Measurements from ENCODE around the gene SIGLEC10. TPM values are rescaled to one million over a fixed set of nuclear protein-coding genes. Genes with fewer than 3 reads are reported as not detected.

The SIGLEC10 gene
- polyA plus RNA-seq, 1 donor (not counting 4 experiments of a cell fraction or from before 2014, with no cell fraction given), result not detected

GRCh38 chr19:51386882-51387520, 30.4 kb downstream of the SIGLEC10 start:
- Histone ChIP-seq H3K27ac (ENCODE audit: control insufficient read depth, insufficient read depth, low read length) (no peak overlapping the region), H3K36me3 (ENCODE audit: control insufficient read depth in 2 of 2, extremely low read depth in 1 of 2, insufficient read depth in 2 of 2, low read length in 2 of 2) (no peaks in the 10 kb centered on the region), H3K4me2 (ENCODE audit: control insufficient read depth, extremely low read depth, insufficient read depth, low read depth, low read length) (no peak overlapping the region), H3K27me3 (ENCODE audit: control insufficient read depth, extremely low read depth, insufficient read depth, low read length) (no peaks in the 10 kb centered on the region), H3K4me1 (ENCODE audit: control insufficient read depth, extremely low read depth, insufficient read depth, low read length) (no peaks in the 10 kb centered on the region), H2AFZ (ENCODE audit: control insufficient read depth, low read length) (no peak overlapping the region), H3K9me1 (ENCODE audit: control insufficient read depth, extremely low read depth, insufficient read depth, low read length) (no peaks in the 10 kb centered on the region), H3K79me2 (ENCODE audit: control insufficient read depth, insufficient read depth, low read length) (no peaks in the 10 kb centered on the region), H4K20me1 (ENCODE audit: control insufficient read depth, extremely low read depth, insufficient read depth, low read length) (no peaks in the 10 kb centered on the region), H3K9ac (ENCODE audit: control insufficient read depth, extremely low read depth, insufficient read depth, low read length) (no peak overlapping the region), H3K9me3 (ENCODE audit: control insufficient read depth, low read depth, low read length) (no peaks in the 10 kb centered on the region), H3K4me3 (ENCODE audit: control insufficient read depth in 2 of 3, extremely low read depth in 1 of 3, insufficient read depth in 2 of 3, low read depth in 1 of 3, low read length in 3 of 3) (no peak overlapping the region)
- no peak for DNase-seq (ENCODE audit: low read depth, low spot score)
- no peak for TF ChIP-seq CTCF (optimal IDR thresholded peaks at IDR 0.05 in 1 of 3, IDR thresholded peaks at IDR 0.05 in 1 of 3, conservative IDR thresholded peaks at IDR 0.05 in 1 of 3; ENCODE audit: extremely low read depth in 1 of 3, insufficient read depth in 2 of 3, low read length in 3 of 3)
- TF ChIP-seq EZH2 (IDR thresholded peaks at IDR 0.05; ENCODE audit: low read length), result no peak
- no peak for FAIRE-seq
- dilution Hi-C loops (cut with MboI; ENCODE audit: extremely low pct_ligation_motif_present, low sequenced_read_pairs), result no loop called here

- no peak overlapping the region for H3K27ac ChIP-seq (ENCODE audit: control insufficient read depth, insufficient read depth, low read length)
- H3K9me3 ChIP-seq (ENCODE audit: control insufficient read depth, low read depth, low read length), result peaks cover 2% of the 10 kb centered on the region
- dilution Hi-C loops (cut with MboI; ENCODE audit: extremely low pct_ligation_motif_present, low sequenced_read_pairs), result no loop called here
- H2AFZ ChIP-seq (ENCODE audit: control insufficient read depth, low read length), result no peak overlapping the region
- TF ChIP-seq EZH2 (IDR thresholded peaks at IDR 0.05; ENCODE audit: low read length) (no peak), CTCF (optimal IDR thresholded peaks at IDR 0.05 in 1 of 3, IDR thresholded peaks at IDR 0.05 in 1 of 3, conservative IDR thresholded peaks at IDR 0.05 in 1 of 3; ENCODE audit: extremely low read depth in 1 of 3, insufficient read depth in 2 of 3, low read length in 3 of 3) (no peak)
- no peaks in the 10 kb centered on the region for H3K4me1 ChIP-seq (ENCODE audit: control insufficient read depth, extremely low read depth, insufficient read depth, low read length)
- DNase-seq (ENCODE audit: low read depth, low spot score) (no peak), FAIRE-seq (no peak)
- no peaks in the 10 kb centered on the region for H3K9me1 ChIP-seq (ENCODE audit: control insufficient read depth, extremely low read depth, insufficient read depth, low read length)
- H3K79me2 ChIP-seq (ENCODE audit: control insufficient read depth, insufficient read depth, low read length), result no peaks in the 10 kb centered on the region
- H3K36me3 ChIP-seq (ENCODE audit: control insufficient read depth in 2 of 2, extremely low read depth in 1 of 2, insufficient read depth in 2 of 2, low read length in 2 of 2), result no peaks in the 10 kb centered on the region
- H3K4me3 ChIP-seq (ENCODE audit: control insufficient read depth in 2 of 3, extremely low read depth in 1 of 3, insufficient read depth in 2 of 3, low read depth in 1 of 3, low read length in 3 of 3), result no peak overlapping the region
- H3K9ac ChIP-seq (ENCODE audit: control insufficient read depth, extremely low read depth, insufficient read depth, low read length), result no peak overlapping the region
- H3K4me2 ChIP-seq (ENCODE audit: control insufficient read depth, extremely low read depth, insufficient read depth, low read depth, low read length), result no peak overlapping the region
- H4K20me1 ChIP-seq (ENCODE audit: control insufficient read depth, extremely low read depth, insufficient read depth, low read length), result no peaks in the 10 kb centered on the region
- H3K27me3 ChIP-seq (ENCODE audit: control insufficient read depth, extremely low read depth, insufficient read depth, low read length), result no peaks in the 10 kb centered on the region
Observed at GRCh38 chr19:51382004-51382403, 35.4 kb downstream of the SIGLEC10 start.
